B cell (primary cell): ENCODE data around the gene CISD1.

Experiments
- EZH2 ChIP-seq: IDR thresholded peaks from 2 replicates; pipeline ENCODE4 v1.6.1; 2012; ENCODE audit warnings: borderline replicate concordance, low read depth, mild to moderate bottlenecking, moderate library complexity, low read length; ENCODE audit not compliant: insufficient read depth, poor library complexity, severe bottlenecking
- TF ChIP-seq, protein P1 (sequence below): fragments of 200-600 bp; IDR thresholded peaks from one replicate; pipeline ENCODE4 v1.8.0; 2022; ENCODE audit warnings: antibody characterized with exemption, mild to moderate bottlenecking

DNA sequence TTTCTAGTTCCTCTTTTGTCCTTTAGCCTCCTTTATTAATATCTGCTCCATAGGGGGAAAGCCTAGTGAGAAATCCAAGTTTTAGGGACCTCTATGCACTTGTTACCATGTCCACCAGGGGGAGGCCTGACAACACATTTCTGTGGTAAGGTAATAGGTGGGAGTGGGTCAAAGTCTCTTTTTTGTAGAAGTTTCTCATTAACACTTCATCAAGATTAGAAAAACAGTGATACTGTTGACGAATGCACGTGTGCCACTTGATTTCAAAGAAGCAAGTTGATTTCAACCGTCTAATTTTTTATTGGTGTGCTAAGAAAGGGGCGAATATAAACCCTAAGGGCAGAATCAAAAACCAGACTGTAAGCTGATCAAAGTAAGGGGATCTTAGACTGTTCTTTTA is 30.6 kb downstream of the CISD1 start:
- TF ChIP-seq, protein P1, sequence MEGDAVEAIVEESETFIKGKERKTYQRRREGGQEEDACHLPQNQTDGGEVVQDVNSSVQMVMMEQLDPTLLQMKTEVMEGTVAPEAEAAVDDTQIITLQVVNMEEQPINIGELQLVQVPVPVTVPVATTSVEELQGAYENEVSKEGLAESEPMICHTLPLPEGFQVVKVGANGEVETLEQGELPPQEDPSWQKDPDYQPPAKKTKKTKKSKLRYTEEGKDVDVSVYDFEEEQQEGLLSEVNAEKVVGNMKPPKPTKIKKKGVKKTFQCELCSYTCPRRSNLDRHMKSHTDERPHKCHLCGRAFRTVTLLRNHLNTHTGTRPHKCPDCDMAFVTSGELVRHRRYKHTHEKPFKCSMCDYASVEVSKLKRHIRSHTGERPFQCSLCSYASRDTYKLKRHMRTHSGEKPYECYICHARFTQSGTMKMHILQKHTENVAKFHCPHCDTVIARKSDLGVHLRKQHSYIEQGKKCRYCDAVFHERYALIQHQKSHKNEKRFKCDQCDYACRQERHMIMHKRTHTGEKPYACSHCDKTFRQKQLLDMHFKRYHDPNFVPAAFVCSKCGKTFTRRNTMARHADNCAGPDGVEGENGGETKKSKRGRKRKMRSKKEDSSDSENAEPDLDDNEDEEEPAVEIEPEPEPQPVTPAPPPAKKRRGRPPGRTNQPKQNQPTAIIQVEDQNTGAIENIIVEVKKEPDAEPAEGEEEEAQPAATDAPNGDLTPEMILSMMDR = peak; percentile 92
- no peak for TF ChIP-seq EZH2
